HG02571 (cell line): Measurements from ENCODE around the gene GRIK4.

Experiments used
- ATAC-seq: cut with Tn5 transposase; IDR thresholded peaks from one replicate; pipeline ENCODE4 v1.9.1; 2021; ENCODE audit warnings: mild to moderate bottlenecking, moderate library complexity; ENCODE audit not compliant: unreplicated experiment

GRIK4 gene

DNA sequence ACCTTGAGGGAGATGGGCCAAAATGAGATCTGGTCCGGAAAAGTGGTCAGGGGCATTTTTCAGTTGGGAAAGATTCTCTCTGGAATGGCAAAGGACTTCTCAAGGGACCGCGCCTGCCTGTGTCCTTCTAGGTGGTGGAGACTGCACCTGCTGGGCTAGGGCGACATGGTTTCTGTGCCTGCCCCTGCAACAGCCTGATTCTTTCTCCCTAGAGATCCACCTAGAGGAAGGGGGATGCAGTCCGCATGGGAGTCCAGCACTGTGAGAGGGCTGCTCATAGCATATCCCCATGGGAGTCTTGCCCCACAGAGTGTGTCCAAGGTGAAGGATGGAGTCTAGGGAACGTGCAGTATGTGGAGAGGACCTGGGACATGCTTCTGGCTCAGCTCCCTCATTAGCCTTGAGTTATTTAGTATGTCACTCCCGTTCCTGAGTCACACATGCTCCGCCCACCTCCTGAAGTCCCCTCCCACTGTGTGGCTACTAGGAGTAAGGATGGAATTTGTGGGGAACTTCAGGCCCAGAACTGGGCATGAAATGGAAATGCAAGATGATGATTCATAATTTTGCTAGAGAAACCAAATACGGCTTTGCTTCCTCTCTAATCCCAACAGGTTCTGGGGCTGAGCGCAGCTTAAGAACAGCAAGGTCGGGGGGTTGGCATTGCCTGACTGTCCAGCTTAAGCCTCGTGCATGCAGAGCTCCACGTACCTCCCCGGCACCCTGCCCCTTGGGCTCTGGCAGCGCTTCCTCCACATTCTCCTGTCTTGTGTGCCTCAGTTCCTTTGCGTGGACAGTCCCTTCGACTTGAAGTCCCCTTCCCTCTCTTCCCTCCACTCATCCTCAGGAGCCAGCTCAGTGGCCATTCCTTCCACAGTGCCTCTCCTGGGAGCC, 35.0 kb downstream of the GRIK4 start:
- no peak for ATAC-seq

- ATAC-seq: no peak
These were observed 35.8 kb downstream of the GRIK4 start for GRCh38 chr11:120547316-120547715.

DNA sequence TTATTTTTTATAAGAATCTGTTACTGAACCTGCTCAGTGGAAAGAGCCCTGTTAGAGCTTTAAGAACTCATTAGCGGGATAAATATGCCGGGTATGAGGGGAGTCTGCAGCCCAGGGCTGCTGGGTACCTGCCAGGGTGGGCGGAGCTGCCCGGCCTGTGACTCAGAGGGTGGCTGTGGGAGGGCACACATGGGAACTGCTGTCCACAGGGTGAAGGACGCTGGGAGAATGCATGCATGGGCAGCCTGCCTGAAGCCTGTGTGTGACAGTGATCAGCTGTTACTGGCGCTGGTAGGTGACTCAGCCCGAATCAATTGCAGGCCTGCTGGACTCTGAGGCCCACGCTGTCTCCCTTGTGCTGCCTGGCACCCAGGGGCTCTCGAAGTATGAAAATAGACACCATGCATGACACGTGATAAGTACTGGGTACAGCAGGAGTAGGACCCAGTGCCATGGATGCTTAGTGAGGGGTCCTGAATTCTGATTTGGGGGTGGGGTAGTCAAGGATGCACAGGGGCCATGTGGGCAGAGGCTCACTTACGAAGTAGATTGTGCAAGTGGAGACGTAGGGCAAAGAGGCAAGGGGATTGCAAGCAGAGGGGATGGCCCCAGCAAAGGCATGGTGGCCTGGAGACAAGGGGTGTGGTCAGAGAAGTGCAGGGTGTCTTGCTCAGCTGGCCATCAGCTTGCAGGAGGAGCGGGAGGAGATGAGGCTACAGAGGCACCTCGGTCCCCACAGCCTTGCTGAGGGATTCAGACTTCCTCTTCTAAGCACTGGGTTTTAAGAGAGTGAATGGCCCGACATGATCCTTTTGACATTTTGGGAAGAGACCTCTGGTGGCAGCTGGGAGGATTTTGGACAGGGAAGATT, 36.5 kb downstream of the GRIK4 start:
- no peak for ATAC-seq

DNA sequence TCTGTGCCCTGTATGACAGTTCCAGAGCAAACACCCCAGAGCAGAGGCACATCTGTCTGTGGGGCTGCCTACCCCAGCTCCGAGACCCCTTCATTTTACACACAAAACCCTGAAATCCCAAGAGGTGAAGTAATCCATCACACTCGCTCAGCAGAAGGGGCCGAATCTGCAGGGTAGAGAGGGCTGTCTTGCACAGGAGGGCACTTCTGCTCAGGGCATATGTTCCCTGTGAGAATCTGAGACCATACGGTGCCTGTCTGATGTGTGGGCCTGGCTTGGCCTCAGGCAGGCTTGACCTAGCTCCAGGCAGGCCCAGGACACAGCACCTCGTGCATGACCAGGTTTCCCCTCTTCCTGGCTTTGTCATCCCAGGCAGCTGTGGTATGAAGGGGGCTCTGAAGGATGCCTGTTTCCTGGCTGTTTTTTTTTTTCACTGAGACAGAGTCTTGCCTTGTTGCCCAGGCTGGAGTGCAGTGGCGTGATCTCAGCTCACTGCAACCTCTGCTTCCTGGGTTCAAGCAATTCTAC, 37.2 kb downstream of the GRIK4 start:
- no peak for ATAC-seq

- no peak for ATAC-seq
These were observed 37.8 kb downstream of the GRIK4 start for GRCh38 chr11:120549346-120549745.

GRCh38 chr11:120550007-120550406, 38.5 kb downstream of the GRIK4 start:
- ATAC-seq: no peak

- no peak for ATAC-seq
These were observed 39.6 kb downstream of the GRIK4 start for GRCh38 chr11:120551191-120551590.

- no peak for ATAC-seq
These were observed 43.4 kb downstream of the GRIK4 start for GRCh38 chr11:120554766-120555432.

DNA sequence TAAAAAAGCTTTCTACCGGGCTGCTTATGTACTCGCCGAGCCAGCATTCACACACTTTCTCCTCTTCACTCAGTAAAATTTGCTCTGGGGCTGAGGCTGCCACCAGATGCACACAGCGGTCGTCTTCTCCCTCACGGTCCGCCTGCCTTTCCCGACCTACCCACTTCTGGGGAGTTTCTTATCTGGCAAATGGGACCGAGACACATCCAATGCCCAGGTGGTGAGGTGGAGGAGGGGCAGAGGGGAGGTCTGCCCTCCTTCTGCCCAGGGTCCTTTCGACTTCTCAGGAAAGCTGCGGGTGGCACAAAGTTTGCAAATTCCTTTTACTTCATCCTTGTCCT, 43.9 kb downstream of the GRIK4 start:
- ATAC-seq: no peak

DNA sequence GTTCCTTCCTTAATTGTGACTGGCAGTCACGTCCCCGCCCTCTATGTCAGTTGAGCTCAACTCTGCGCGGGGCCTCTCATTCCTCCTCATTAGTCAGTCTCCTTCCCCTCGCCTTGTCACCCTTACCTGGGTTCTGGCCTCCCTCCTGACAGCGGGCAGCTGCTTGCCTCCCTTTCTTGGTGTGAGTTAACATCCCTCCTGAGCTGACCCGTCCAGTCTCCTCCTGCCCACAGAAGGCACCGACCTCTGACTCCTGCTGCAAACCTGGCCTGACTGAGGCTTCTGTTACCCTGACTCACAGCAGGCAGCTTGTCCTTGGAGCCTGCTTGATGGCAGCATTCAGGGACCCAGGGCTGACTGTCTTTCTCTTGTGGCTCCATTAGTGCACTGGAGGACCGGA, 45.2 kb downstream of the GRIK4 start:
- no peak for ATAC-seq

DNA sequence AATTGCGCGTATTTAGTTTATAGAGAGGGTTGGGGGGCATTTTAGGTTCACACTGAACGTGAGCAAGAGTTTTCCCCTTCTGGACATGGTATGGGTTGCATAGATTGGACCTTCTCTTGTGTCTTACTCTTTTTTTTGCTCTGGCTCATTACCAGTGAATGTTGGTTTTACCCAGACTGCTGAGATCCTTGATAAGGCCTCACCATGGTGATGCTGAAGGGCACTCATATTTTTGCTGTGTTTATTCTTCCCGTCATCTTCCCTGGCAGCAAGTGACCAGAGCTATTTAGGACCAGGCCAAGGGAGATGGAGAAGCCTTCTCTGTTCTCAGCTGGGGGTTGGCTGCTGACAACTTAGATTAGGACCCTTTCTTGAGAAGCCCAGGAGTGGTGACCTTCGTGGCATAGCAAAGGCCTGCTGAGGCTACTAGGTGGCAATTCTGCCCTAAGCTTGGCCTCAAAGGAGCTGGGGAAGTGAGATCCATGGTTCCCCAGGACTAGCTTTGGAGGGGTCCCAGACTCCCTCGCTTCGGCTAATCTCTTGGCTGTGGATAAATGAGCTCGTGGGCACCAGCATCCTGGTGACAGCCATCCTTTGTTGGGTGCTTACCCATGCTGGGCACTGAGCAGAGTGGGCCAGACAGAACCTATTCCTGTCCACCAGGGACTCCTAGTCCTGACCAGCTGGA, 47.3 kb downstream of the GRIK4 start:
- ATAC-seq: no peak

DNA sequence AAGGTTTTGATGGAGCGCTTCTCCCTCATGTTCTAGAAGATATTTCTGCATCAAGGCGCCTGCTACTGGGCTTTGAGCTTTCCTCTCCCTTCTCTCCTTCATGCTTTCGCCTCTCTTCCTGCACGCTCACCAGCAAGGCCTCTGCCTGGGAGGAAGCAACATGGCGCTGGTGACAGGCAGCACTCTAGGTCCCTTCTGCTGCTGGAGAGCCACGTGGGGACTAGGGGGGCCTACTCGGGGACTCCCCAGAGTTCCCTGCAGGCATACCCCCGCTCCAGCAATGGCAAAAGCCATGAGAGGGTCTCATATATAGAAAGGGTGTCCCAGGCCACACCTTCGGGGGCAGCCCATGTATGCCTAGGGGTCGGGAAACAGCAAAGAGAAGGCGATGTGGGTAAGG, 49.7 kb downstream of the GRIK4 start:
- ATAC-seq: no peak

GRCh38 chr11:120562806-120563425, 51.4 kb downstream of the GRIK4 start:
- no peak for ATAC-seq

DNA sequence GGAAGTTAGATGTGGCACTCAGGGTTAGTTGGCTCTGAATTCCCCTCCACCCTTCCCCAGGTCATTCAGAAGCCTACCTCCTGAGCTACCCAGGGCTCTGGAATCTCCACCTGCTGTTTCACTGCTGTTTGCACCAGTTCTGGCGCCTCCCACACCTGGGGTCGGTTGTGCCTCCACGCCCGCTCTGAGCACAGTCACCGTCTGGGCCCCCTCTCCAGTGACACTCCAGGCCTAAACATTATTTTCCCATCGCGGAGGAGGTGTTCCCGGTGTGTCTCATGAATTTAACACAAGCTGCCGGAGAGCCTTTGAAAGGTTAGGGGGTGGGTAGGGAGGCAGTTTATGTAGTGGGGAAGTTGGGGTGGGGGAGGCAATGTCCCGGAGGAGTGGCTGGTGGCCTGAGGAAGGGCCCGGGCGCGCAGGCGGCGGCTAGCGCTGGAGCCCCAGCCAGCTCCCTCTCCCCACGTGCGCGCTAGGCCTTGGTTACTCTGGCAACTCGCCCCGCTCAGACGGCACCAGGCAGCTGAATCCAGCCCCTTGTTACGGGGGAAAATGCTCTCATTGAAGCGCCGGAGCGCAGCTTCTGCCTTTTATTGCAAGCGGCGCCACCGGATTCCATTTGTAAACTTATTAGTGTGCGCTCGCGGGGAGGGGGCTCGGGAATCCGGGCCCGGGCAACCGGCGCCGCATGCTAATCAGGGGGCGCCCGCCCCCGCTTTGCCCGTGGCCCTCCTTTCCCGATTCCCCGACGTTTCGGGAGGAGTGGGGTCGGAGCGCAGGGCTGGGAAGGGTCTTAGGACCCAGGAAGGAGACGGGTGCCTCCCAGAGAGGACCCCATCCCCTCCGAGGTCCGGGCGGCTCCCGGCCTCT, 52.4 kb downstream of the GRIK4 start:
- ATAC-seq: no peak

- ATAC-seq: peak; percentile 56
These were observed 53.2 kb downstream of the GRIK4 start for GRCh38 chr11:120564573-120565311.

DNA sequence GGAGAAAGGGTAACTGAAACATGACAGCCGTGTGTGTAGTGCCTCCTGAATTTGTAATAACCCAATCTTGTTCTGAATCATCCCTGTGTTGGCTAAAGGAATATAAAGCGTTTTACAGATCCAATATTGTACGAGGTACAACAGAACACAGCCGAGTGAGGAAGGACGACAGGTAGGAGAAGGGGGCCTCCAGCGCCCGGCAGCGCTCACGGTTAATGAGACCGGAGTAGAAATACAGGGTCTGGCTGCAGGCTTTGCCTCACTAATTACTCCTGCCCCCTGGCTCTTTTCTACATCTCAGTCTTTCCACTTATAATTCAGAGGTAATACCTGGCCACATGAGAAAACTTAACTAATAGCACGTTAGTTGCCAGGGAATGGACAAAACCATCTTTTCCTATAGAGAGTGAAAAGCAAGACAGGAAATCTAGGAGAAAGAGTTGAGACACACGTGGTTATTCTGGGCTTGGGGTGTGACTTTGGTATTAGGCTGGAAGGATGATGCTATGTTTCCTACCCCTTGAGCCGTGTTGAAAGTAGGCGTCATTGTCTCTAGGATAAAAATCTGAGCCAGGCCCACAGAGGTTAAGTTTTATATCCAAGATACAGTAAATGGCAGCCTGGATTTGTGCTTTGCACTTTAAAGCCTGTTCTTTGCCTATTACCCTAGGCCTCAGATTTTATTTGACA, 54.1 kb downstream of the GRIK4 start:
- no peak for ATAC-seq

DNA sequence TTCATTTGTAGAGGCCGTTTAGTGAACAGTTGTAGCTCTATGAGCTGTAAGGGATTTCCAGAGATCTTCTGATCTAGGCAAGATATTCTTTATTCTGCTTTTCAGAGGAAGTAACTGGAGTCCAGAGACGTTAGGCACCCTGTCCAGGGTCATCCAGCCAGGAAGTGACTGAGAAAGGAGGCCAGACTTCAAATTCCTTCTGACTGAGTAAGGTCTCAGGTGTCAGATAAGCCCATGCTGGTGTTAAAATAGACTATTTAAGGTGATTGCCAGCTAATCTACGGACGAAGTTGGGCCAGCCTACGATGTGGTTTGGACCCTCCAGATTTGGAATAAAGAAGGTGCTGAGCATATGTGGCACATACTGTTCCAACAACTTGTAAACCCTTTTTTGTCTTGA, 54.6 kb downstream of the GRIK4 start:
- no peak for ATAC-seq
